K562 (cell line): ENCODE results near the gene RBM19.

Experiments
- CBX2 ChIP-seq: fragments of 200-600 bp; sonication (generic); IDR thresholded peaks from one replicate; pipeline ENCODE4 v1.6.1; 2012; ENCODE audit warnings: mild to moderate bottlenecking, low read length, inconsistent platforms; ENCODE audit not compliant: insufficient read depth, poor library complexity, severe bottlenecking
- CTCF ChIP-seq, 3 experiments: IDR thresholded peaks in 2 of 3; conservative IDR thresholded peaks in 1 of 3; 2 replicates each; pipeline ENCODE4 v1.5.1; 2011 to 2012; ENCODE audit warnings: low read length in 3 of 3, mild to moderate bottlenecking in 3 of 3, control low read depth in 2 of 3, improper control_type of control experiment in 1 of 3, inconsistent platforms in 1 of 3, low read depth in 1 of 3, mixed read lengths in 1 of 3, moderate library complexity in 1 of 3; ENCODE audit not compliant: insufficient read depth in 2 of 3
- ETV5 ChIP-seq: sonication (generic); formaldehyde crosslinking; IDR thresholded peaks from 2 replicates; pipeline ENCODE4 v1.4.0; 2020; ENCODE audit warnings: low read depth, mild to moderate bottlenecking, missing genetic modification reagents
- FOXJ3 ChIP-seq: sonication (generic); formaldehyde crosslinking; IDR thresholded peaks from 2 replicates; pipeline ENCODE4 v1.4.0; 2020; ENCODE audit warnings: mild to moderate bottlenecking, missing genetic modification reagents
- HEY1 ChIP-seq: fragments of 250-450 bp; sonication (Bioruptor Pico); IDR thresholded peaks from 2 replicates; pipeline ENCODE4 v1.5.0; 2020; ENCODE audit warnings: mild to moderate bottlenecking, moderate library complexity, borderline replicate concordance
- MAX ChIP-seq: sonication (generic); formaldehyde crosslinking; IDR thresholded peaks from 2 replicates; pipeline ENCODE4 v1.9.0; 2022; ENCODE audit warnings: mild to moderate bottlenecking, missing genetic modification reagents
- MNT ChIP-seq, 2 experiments: fragments of 450-650 bp; conservative IDR thresholded peaks; 2 replicates each; pipeline ENCODE4 v1.6.1; 2017; ENCODE audit warnings: mild to moderate bottlenecking in 2 of 2, moderate library complexity in 2 of 2
- POLR2A ChIP-seq: fragments of 450-650 bp; conservative IDR thresholded peaks from 2 replicates; pipeline ENCODE4 v1.6.1; 2016
- PREB ChIP-seq: sonication (generic); formaldehyde crosslinking; IDR thresholded peaks from 2 replicates; pipeline ENCODE4 v1.8.1; 2023; ENCODE audit warnings: mild to moderate bottlenecking, missing genetic modification reagents
- REST ChIP-seq, 2 experiments: fragments of 450-650 bp; formaldehyde crosslinking in 1 of 2; IDR thresholded peaks; 2 replicates each; pipeline versions ENCODE4 v1.4.0 to v1.6.1; 2014 to 2020; ENCODE audit warnings: mild to moderate bottlenecking in 2 of 2, borderline replicate concordance in 1 of 2, low read depth in 1 of 2
- ZNF133 ChIP-seq: fragments of 250-450 bp; sonication (Bioruptor Pico); IDR thresholded peaks from 2 replicates; pipeline ENCODE4 v1.4.0; 2020; ENCODE audit warnings: mild to moderate bottlenecking
- ZNF384 ChIP-seq: IDR thresholded peaks from 2 replicates; pipeline ENCODE4 v1.6.1; 2012; ENCODE audit warnings: low read depth, low read length, improper control_type of control experiment

- TF ChIP-seq CBX2, result no peak
- no peak for TF ChIP-seq HEY1
- no peak for TF ChIP-seq REST (IDR thresholded peaks at IDR 0.05; ENCODE audit: borderline replicate concordance)
- TF ChIP-seq REST (CRISPR knock-in tag; IDR thresholded peaks at IDR 0.05; ENCODE audit: low read depth), result no peak
- no peak for TF ChIP-seq FOXJ3 (CRISPR knock-in tag)
- no peak for TF ChIP-seq ZNF384
- TF ChIP-seq ZNF133 (CRISPR knock-in tag), result no peak
- no peak for TF ChIP-seq CTCF (IDR thresholded peaks at IDR 0.05 in 2 of 3, conservative IDR thresholded peaks at IDR 0.05 in 1 of 3; ENCODE audit: insufficient read depth in 2 of 3, low read depth in 1 of 3, low read length in 3 of 3)
- TF ChIP-seq MNT (conservative IDR thresholded peaks at IDR 0.05), result no peak
- TF ChIP-seq POLR2A, result no peak
- no peak for TF ChIP-seq ETV5 (CRISPR knock-in tag)
- no peak for TF ChIP-seq PREB (CRISPR knock-in tag)
- no peak for TF ChIP-seq MAX
Measured at GRCh38 chr12:114000861-114001260, 34.7 kb upstream of the RBM19 start.
